SKM-1 (cell line): ENCODE results near the gene EDN2.

Experiments used
- DNase-seq: peaks from one replicate; lab custom pipeline; 2025; ENCODE audit not compliant: unreplicated experiment; lab: John Stamatoyannopoulos, UW

The EDN2 gene

DNA sequence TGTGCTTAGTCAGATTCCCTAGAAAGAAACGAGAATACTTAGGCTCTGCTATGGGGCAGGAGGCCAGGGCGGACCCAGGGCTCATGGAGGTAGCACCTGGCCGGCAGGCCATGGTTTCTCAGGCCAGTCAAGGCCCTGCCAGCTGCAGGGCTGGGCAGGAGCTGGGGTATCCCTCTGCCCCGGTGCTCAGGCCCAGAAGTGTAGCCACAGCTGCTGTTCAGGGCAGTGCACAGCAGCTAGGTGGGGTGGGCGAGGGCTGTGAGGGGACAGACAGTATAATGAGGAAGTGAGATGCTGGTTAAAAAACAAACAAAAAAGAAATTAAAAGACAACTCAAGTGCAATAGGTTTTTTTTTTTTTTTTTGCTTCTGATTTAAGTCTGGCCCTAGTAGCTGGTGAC is 34.0 kb upstream of the EDN2 start:
- DNase-seq, result no peak

DNA sequence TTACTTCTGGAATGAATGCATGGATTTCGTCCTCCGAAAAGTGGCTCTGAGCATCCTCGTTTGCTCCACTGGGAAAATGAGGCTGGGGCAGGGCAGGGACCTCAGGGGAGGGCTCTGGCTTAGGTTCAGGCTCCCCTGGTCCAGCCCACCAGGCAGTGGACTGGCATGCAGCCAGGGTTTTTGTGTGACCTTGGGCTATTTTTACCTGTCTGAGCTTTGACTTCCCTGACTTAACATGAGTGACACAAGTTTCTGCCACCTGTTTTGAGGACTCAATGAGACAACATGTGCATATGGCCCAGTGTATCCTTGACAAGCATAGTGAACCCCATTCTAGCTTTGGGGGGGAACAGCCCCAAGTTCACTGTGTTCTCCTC is 32.6 kb upstream of the EDN2 start:
- no peak for DNase-seq

DNA sequence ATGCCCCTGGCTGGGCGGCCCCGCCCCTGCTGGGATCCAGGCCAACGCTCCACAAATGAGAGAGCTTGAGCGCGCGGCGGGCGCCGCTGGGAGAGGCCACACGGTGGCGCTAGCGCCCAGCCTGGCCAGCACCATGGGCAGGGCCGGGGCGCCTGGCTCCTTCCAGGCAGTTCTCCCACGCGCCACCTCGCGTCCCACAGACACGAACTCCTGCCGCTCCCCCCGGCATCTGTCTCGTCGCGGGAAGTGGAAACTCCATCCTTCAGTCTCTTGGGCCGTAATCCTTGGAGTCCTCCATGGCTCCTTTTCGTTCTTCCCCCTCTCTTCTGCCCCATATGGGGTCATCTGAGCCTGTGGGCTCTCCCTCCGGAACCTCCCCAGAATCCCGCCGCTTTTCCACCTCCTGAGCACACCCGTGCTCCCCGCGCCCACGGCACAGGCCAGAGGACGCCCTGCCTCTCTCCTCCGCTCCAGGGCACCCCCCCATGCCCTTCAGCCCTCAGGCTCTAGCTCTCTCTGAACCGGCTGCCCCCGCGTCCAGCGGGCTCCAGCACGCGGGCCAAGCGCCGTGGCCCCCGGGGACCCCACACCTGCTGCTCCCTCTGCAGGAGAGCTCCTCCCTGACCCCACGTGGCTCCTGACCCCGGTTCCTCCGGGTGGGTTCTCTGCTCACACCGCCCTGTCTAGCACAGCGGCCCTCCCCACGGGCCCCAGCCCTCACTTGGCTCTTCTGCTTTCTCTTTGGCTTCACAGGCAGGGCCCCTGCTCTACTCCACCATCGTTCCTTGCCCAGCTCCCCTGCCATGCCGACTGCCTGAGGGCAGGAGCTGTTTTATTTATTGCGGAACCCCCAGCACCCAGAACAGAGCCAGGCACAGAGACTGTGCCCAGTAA is 31.9 kb upstream of the EDN2 start:
- DNase-seq, result peak; percentile 64

DNA sequence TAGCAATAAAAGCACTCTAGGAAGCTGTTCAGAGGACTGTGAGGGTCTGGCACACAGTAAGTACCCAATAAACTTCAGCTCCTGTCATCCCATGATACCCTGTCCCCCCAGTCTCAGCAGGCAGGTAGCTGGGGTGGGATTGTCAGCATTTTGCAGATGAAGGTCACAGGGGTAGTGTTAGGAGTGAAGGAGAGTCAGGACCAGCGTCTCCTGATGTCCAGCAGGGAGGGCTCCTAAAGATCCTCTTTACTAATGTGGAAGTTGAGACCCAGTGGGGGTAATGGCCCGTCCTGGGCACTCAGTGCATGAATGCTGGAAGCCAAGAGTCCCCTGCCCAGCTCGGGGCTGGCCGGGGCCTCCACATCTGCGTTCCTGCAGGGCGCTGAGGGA is 31.3 kb upstream of the EDN2 start:
- DNase-seq, result no peak

- no peak for DNase-seq
Observed at GRCh38 chr1:41515131-41515678, 30.7 kb upstream of the EDN2 start.

DNA sequence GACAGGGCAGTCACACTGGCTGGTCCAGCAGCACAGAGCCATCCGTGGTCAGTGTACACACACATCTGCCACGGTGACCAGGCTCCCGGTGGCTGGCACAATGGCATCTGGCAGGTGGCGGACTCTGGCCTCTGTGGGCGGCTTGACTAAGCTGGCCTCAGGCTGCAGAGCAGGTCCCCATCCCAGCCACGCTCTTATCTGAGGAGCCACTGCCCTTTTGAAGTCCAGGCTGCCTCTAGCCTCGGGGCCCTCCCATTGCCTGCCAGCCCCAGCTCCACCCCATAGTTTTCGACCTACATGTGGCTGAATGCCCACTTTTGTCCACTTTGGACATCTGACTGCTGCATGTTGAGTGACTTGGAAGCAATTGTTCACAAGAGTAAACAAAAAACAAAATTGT is 29.9 kb upstream of the EDN2 start:
- DNase-seq, result no peak

GRCh38 chr1:41513383-41513735 is 28.9 kb upstream of the EDN2 start:
- no peak for DNase-seq

DNA sequence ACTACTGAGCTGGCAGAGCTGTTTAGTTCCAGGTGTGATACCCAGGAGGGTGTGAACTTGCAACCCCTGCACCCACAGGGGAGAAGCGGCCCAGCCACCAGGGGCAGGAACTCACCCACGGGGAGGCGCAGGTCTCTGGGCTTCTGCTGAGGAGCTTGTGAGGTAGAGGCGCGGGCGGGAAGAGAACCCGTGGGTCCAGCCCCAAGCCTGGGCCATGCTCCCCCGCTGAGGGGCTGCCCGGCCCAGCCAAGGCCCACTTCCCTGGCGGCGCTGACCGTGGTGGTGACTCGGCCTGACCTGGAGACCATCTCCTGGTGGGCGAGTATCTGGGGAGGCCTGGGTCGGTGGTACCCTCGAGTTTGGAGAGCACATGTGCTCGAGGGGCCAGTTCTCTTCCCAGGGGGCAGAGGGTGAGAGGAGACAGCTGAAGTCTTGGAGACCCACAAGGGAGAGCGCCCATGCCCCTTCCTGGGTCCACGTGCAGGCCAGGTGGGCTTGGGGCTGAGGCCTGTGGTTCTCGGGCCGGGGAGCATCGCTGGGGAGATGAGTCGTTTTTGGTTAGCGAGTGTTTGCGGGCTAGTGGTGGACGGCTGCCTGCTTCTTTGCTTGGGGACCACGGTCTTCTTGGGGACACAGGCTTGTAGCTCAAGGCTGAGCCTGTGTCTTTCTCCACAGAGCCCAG is 28.4 kb upstream of the EDN2 start:
- DNase-seq, result no peak

DNA sequence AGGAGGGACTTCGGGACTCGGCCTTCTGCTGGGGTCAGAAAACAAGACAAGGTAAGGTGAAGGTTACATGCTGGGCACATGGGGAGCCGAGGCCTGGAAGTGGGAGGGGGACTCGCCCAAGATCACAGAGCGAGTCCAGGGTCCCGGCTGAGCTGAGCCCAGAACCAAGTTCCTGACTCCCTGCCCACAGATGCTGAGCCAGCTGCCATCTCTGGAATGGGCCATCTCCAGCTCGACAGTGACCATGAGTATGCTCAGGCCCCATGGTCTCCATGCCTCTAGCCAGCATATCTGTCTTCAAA is 26.7 kb upstream of the EDN2 start:
- DNase-seq, result no peak

DNA sequence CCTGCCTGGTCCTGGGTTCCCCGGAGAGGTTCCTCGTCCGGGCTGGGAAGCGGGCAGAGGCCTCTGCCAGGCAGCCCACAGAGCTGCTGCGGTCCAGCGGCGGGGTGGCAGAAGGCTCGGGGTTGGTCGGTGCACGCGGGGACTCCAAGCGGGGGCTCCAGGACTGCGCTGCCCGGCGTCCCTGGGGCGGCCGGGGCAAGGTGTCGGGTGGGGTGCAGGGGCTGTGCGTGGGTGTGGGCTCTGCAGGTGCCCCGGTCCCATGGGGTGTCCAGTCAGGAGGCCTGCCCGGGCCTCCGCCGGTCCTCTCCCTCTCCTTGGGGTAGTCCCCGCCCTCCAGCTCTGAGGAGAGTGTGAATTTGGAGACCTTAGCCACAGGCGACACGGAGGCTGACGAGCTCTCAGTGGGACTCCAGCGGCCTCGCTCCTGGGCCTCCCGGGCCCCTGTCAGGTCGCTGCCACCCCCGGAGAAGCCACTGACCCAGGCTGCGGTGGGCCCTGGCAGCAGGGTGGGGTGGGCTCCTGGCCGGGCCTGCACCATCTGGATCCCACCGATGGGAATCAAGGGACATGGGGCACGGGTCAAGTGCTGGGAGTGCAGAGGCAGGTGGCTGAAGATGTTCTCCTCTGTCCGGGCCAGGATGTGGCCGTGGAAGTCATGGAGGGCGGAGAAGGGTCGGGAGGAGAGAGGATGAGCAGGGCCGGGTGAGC is 26.2 kb upstream of the EDN2 start:
- no peak for DNase-seq

DNA sequence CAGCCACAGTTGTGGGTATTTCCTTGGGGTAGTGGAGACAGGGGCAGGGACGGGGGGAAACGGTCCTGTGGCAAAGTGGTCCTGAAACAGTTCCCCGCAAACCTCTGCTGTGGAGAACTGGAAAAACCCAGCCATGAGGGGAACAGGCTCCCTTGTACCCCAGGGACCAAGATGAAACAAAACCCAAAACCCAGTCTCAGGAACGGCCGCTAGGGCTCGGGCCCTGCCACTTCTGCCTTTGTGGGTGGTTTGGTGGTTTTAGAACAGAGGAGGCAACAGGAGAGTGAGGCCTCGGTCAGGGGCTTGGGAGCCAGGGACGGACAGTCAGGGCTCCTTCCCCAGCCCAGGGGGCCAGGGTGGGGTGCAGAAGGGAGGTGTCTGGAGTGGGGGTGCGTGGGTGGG is 24.8 kb upstream of the EDN2 start:
- peak; percentile 15 for DNase-seq

GRCh38 chr1:41508290-41508689 is 23.8 kb upstream of the EDN2 start:
- DNase-seq, result no peak

GRCh38 chr1:41507836-41508235 is 23.4 kb upstream of the EDN2 start:
- no peak for DNase-seq

GRCh38 chr1:41507110-41507720 is 22.7 kb upstream of the EDN2 start:
- DNase-seq, result no peak

DNA sequence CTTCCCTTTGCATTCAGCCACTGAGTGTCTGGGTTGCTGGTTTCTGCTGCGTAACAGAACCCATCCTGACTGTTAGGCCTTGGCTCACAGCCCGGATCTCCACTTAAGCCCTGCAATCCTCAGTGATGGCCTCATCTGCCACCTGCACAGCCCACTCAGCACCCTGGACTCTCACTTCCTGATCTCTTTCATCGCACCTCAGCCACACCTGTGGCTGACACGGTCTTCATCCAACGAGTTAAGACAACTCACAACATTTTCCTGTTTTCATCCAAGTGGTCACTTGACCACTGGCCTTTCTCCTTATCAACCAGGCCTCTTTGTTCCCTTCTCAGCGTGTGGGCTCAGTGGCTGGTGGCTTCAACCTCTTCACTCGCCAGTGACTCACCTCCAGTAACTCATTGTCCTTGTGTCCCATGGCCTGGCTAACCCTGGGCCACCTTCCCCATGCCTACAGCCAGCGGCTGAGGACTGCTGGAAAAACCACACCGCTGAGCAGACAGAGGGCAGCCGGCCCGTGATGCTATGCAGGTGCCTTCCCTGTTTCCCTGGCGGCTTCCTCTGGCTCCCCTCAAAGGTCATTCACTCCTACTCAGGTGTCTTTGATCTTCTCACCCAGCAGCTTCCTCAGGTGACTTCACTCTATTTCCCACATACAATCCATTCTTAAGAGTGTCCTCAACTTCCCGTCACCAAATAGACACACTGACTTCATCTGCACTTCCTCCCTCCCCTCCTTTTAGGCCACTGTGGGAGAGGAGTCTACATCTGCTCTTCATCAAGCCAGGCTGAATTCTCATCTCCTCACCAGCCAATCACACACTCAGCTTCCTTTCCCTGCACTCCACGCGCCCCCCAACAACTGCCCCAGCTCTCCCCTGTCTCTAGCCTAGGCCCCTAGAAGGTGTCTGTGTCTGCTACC is 19.9 kb upstream of the EDN2 start:
- DNase-seq, result no peak

DNA sequence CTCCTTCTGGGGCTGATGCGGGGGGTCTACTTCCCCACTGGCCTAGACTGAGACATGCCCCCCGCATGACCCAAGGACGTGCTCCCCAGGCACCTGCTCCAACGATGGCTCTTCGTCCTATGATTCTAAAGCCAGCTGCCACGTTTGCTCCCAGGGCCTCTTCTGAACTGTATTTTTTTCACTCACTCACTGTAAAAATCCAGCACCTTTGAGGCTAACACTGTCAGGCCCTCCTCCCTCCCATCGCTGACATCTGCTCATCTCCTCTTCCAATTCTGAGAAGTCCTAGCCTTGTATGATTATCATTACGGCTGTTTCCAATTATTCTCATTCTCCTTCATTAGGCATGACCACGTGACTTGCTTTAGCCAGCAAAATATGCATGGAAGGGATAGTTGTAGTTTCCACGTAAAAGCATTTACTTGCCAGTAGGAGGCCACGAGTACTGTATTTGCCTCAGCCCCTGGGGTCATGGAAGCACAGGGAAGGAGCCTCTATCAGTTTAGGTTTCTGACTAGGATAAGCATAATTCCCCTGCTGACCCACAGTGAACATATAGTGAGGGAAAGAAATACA is 19.1 kb upstream of the EDN2 start:
- DNase-seq, result no peak

- no peak for DNase-seq
Observed at GRCh38 chr1:41502912-41503311, 18.4 kb upstream of the EDN2 start.

DNA sequence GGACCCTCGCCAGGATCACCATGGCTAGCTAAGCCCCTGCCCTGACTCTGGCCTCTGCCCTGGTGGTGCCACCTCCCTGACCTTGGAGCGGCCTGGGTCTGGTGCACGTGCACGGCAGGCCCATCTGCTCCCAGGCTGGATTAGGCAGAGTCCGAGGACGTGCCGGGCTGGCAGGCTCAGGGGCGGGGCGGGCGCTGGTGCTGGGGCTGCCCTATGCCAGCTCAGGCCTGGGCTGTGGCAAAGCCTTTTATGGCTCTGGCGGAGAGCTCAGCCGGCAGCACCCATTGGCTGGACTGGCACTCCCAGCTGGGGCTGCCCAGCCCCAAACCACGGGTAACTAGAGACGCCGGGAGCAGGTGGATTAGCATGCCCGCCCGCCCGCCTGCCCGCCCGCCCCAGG is 17.1 kb upstream of the EDN2 start:
- DNase-seq, result no peak

- DNase-seq, result no peak
Observed at GRCh38 chr1:41500781-41501518, 16.5 kb upstream of the EDN2 start.
